ENCODE data around the gene LRRN4CL.

Gene LRRN4CL

GRCh38 chr11:62645946-62646824 lies 43.1 kb downstream of the LRRN4CL start, which contains the start of gene GANAB:
Gene GANAB, minus strand, starts transcription at chr11:62646613. Its CDS starts 14 bp downstream, at chr11:62646599.
- peak; percentile 82 for DNase-seq

- DNase-seq = no peak
Measured at GRCh38 chr11:62645671-62645945, 43.7 kb downstream of the LRRN4CL start.

GRCh38 chr11:62644220-62644619 lies 45.1 kb downstream of the LRRN4CL start:
- DNase-seq = no peak
